ENCODE data around the gene SCN5A.

GRCh38 chr3:38669668-38670067, 20.2 kb upstream of the SCN5A start:
- no peak for TF ChIP-seq CTCF (IDR thresholded peaks at IDR 0.05; ENCODE audit: control extremely low read depth in 1 of 3, insufficient read depth in 1 of 3, low read depth in 1 of 3, low read length in 3 of 3)
- no peak for TF ChIP-seq POLR2AphosphoS5 (IDR thresholded peaks at IDR 0.05; ENCODE audit: low read depth, low read length)
- no peak for TF ChIP-seq POLR2A (IDR thresholded peaks at IDR 0.05; ENCODE audit: control extremely low read depth in 1 of 2, low read depth in 2 of 2, low read length in 2 of 2)
- TF ChIP-seq RFX5 (IDR thresholded peaks at IDR 0.05; ENCODE audit: borderline replicate concordance, low read depth, low read length): no peak
- no peak for TF ChIP-seq CREB1 (IDR thresholded peaks at IDR 0.05)
- TF ChIP-seq MAX (IDR thresholded peaks at IDR 0.05): no peak
- TF ChIP-seq CEBPB (IDR thresholded peaks at IDR 0.05; ENCODE audit: low read depth, low read length): no peak
- no peak for TF ChIP-seq MAFK (IDR thresholded peaks at IDR 0.05; ENCODE audit: low read depth, low read length)
- no peak for TF ChIP-seq RAD21 (IDR thresholded peaks at IDR 0.05 in 1 of 2, conservative IDR thresholded peaks at IDR 0.05 in 1 of 2; ENCODE audit: low read depth in 2 of 2, low read length in 2 of 2)
- no peak for TF ChIP-seq NRF1 (IDR thresholded peaks at IDR 0.05; ENCODE audit: low read depth, low read length)
- no peak for TF ChIP-seq TAF1 (IDR thresholded peaks at IDR 0.05; ENCODE audit: low read depth, low read length)
- no peak for TF ChIP-seq EZH2 (IDR thresholded peaks at IDR 0.05; ENCODE audit: low read depth, low read length, severe bottlenecking)
